ENCODE results near the gene CSNK1G2.
A peak's percentile ranks its signal among the peaks of the same experiment; 100 is the strongest.

CSNK1G2 gene

GRCh38 chr19:1991018-1991913, 50.3 kb downstream of the CSNK1G2 start:
- DNase-seq = no peak

GRCh38 chr19:1992759-1993260, 51.8 kb downstream of the CSNK1G2 start:
- no peak for DNase-seq

- DNase-seq = no peak
Observed at GRCh38 chr19:1997353-1998233, 56.6 kb downstream of the CSNK1G2 start.

GRCh38 chr19:1998712-1999708, 58.0 kb downstream of the CSNK1G2 start:
- no peak for DNase-seq

GRCh38 chr19:1999856-2000515, 59.0 kb downstream of the CSNK1G2 start:
- no peak for DNase-seq

GRCh38 chr19:2003874-2004273, 62.9 kb downstream of the CSNK1G2 start:
- DNase-seq = no peak

- DNase-seq = no peak
Observed at GRCh38 chr19:2010135-2010668, 69.2 kb downstream of the CSNK1G2 start.

GRCh38 chr19:2011169-2011568, 70.2 kb downstream of the CSNK1G2 start:
- no peak for DNase-seq

GRCh38 chr19:2012941-2013682, 72.1 kb downstream of the CSNK1G2 start:
- no peak for DNase-seq

GRCh38 chr19:2013683-2013961, 72.7 kb downstream of the CSNK1G2 start:
- no peak for DNase-seq

GRCh38 chr19:2014131-2014571, 73.2 kb downstream of the CSNK1G2 start:
- DNase-seq = no peak

GRCh38 chr19:2014731-2015607, 74.0 kb downstream of the CSNK1G2 start:
- no peak for DNase-seq

GRCh38 chr19:2015608-2015950, 74.6 kb downstream of the CSNK1G2 start, which contains the start of gene BTBD2:
Gene BTBD2 (minus strand): TSS chr19:2015714. CDS start chr19:2015703, 11 bp downstream.
- DNase-seq = peak; percentile 66

- peak; percentile 52 for DNase-seq
Observed at GRCh38 chr19:2016041-2016807, 75.3 kb downstream of the CSNK1G2 start.

- no peak for DNase-seq
Observed at GRCh38 chr19:2018752-2019151, 77.8 kb downstream of the CSNK1G2 start.

GRCh38 chr19:2021453-2022140, 80.6 kb downstream of the CSNK1G2 start:
- DNase-seq = no peak

GRCh38 chr19:2022289-2022688, 81.3 kb downstream of the CSNK1G2 start:
- no peak for DNase-seq

GRCh38 chr19:2026770-2027169, 85.8 kb downstream of the CSNK1G2 start:
- no peak for DNase-seq
